Muscle layer of duodenum (tissue), 2 donors: Measurements from ENCODE around the gene NOL4L.
A peak's percentile ranks its signal among the peaks of the same experiment; 100 is the strongest.

Source experiments
- H3K27ac ChIP-seq: one replicate; pipeline ENCODE4 v1.7.0; 2013; ENCODE audit warnings: mild to moderate bottlenecking, low read length
- H3K27me3 ChIP-seq: one replicate; pipeline ENCODE4 v1.7.0; 2013; ENCODE audit warnings: low read depth, mild to moderate bottlenecking, control low read depth, low read length
- H3K36me3 ChIP-seq, 2 donors: one replicate each; pipeline ENCODE4 v1.7.0; 2013; ENCODE audit warnings: low read length in 2 of 2, control low read depth in 1 of 2, mild to moderate bottlenecking in 1 of 2; ENCODE audit not compliant: insufficient read depth in 2 of 2, control insufficient read depth in 1 of 2
- H3K4me1 ChIP-seq, 2 donors: one replicate each; pipeline ENCODE4 v1.7.0; 2013; ENCODE audit warnings: low read length in 2 of 2, mild to moderate bottlenecking in 2 of 2, control low read depth in 1 of 2, moderate library complexity in 1 of 2; ENCODE audit not compliant: insufficient read depth in 2 of 2, control insufficient read depth in 1 of 2
- H3K4me3 ChIP-seq, 2 donors: one replicate each; pipeline ENCODE4 v1.7.0; 2013; ENCODE audit warnings: low read length in 2 of 2, low read depth in 1 of 2, mild to moderate bottlenecking in 1 of 2
- H3K9me3 ChIP-seq, 2 donors: one replicate each; pipeline ENCODE4 v1.7.0; 2013; ENCODE audit warnings: low read length in 2 of 2, control low read depth in 1 of 2, mild to moderate bottlenecking in 1 of 2; ENCODE audit not compliant: control insufficient read depth in 1 of 2
- donor health status: healthy.

NOL4L gene

GRCh38 chr20:32539026-32539816 lies 45.9 kb downstream of the NOL4L start:
- Histone ChIP-seq H3K4me3 (no peak overlapping the region), H3K27me3 (no peaks in the 10 kb centered on the region), H3K4me1 (peaks cover 0 to 24% of the 10 kb centered on the region in 2 donors)

DNA sequence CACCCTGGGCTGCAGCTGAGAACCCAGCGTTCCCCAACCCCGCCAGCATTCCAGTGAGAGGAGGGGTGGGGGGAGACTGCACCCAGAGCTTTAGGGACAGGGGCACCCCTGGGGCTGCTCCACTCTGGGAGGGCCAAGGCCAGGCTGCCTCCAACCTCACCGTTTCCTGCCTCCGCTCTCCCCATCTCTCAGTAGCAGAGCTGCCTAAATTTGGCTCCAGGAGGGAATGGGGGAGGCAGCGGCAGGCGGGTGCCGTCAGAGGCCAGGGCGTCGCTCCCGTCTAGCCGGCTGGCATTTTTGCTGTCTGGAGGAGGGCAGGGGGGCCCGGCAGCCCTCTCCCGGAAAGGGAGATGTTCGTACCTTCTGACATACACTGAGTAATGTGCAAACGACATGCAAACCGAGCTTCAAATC lies 46.6 kb downstream of the NOL4L start:
- Histone ChIP-seq H3K36me3 (no peaks in the 10 kb centered on the region), H3K27me3 (no peaks in the 10 kb centered on the region), H3K9me3 (no peaks in the 10 kb centered on the region), H3K27ac (no peak overlapping the region), H3K4me1 (peaks cover 0 to 24% of the 10 kb centered on the region in 2 donors), H3K4me3 (no peak overlapping the region)

More at GRCh38 chr20:32539026-32539816, 45.9 kb downstream of the NOL4L start:
- no peaks in the 10 kb centered on the region for H3K9me3 ChIP-seq
- no peaks in the 10 kb centered on the region for H3K36me3 ChIP-seq
- no peak overlapping the region for H3K27ac ChIP-seq

DNA sequence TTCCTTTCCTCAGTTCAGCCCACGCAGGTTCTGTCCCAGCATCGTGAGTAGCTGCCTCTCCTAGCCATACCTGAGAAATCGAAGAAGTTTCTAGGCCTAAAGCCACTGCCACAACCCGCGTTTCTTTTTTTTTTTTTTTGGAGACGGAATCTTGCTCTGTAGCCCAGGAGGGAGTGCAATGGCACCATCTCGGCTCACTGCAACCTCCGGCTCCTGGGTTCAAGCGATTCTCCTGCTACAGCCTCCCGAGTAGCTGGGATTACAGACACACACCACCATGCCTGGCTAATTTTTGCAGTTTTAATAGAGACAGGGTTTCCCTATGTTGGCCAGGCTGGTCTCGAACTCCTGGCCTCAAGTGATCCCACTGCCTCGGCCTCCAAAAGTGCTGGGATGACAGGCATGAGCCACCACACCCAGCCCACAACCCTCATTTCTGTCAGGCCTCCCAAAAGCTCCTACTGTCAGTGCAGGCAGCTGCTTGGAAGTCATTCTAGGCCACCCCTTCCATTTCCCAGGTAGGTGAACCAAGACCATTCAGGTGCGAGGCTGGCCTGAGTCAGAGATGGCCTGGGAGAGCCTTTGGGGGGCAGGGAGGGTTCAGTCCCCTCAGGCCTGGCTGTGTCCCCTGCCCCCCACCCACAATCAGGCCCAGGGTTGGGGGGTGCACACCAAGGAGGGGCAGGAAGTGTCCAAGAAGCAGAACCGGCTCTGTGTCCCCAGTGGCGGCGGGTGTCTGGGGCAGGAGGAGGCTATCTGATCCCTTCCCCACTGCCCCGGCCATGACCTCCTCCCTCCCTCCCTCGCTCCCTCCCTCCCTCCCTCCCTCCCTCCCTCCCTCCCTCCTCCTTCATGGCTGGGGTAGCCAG lies 47.2 kb downstream of the NOL4L start:
- Histone ChIP-seq H3K36me3 (no peaks in the 10 kb centered on the region), H3K27ac (no peak overlapping the region), H3K27me3 (no peaks in the 10 kb centered on the region), H3K9me3 (no peaks in the 10 kb centered on the region), H3K4me3 (peak overlapping the region in 1 of 2 donors; percentile 59), H3K4me1 (peaks cover 0 to 24% of the 10 kb centered on the region in 2 donors)

DNA sequence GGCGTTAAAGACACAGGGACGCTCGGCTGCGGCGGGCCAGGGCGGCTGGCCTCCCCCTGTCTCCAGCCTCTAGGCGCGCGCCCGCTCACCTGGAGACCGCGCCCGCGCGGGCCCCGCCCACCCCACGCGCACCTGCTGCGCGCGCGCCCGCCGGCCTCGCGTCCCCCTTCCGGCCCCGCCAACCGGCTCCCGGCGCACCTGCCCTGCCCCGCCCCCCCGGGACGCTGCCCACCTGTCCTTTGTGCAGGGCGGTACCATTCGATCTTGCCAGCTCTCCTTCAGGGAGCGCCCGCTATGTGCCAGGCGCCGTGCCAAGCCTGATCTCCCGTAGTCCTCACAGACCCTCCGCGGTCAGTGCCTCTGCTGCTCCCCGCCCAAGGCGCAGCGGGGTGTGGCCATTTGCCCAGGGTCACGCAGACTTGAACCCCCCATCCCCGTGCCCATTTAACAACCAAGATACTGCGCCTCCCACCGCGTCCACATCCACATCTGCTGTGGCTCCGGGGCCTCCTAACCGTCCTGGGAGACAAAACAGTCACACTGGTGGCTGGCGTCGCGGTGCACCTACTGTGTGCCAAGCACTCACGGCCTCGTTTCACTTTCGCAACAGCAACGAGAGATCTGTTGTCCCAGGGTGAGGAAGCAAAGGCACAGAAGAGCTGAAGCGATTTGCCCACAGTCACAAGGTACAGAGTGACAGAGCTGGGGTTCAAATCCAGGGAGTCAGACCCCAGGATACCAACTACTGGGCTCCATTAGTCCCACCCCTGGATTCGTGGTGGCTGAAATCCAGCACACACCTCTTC lies 48.1 kb downstream of the NOL4L start:
- peak overlapping the region; percentile 55 to 59 for H3K4me3 ChIP-seq
- H3K27ac ChIP-seq = no peak overlapping the region
- no peaks in the 10 kb centered on the region for H3K36me3 ChIP-seq
- H3K4me1 ChIP-seq = peaks cover 0 to 24% of the 10 kb centered on the region in 2 donors
- no peaks in the 10 kb centered on the region for H3K27me3 ChIP-seq
- H3K9me3 ChIP-seq = no peaks in the 10 kb centered on the region

DNA sequence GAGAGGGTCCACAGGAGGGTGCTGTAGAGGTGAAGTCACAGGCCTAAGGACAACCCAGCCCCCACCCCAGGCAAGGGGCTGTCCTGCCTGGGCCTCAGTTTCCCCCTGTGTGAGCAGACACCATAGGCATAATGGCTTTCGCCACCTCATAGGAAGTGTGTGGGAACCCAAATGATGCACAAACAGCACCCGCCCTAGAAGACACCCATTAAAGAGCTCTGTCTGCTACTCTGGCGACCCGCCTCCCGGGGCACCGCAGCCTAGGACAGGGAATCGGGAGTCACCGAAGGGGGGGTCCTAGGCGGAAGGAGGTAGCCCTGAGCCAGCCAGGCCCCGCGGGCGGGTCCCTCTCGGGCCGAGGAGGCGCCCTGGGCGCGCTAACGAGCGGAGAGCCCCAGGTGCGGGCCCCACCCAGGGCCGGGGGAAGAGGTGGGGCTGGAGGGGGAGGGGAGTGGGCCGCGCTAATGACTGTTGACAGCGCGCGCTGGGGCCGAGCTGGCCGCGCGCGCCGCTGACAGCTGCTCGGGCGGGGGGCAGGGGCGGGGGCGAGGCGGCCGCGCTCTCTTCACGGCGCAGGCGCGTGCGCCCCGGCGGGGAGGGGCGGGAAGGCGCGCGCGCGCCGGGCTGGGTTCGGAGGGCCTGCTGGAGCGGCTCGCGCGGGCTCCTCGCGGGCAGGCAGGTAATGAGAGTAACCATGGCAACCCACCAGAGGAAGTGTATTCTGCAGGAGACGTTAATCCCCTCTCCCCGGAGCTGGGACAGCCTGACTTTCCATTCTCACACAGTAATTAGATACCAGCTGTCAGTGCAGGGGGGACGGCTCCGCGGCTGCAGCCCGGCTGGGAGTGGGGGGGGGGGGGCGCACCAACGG lies 48.9 kb downstream of the NOL4L start:
- Histone ChIP-seq H3K27ac (peak overlapping the region; percentile 14), H3K4me3 (peak overlapping the region; percentile 30 to 51), H3K4me1 (peaks cover 0 to 24% of the 10 kb centered on the region in 2 donors), H3K27me3 (no peaks in the 10 kb centered on the region), H3K9me3 (no peaks in the 10 kb centered on the region), H3K36me3 (no peaks in the 10 kb centered on the region)

- no peaks in the 10 kb centered on the region for H3K9me3 ChIP-seq
- peak overlapping the region in 1 of 2 donors; percentile 11 for H3K4me3 ChIP-seq
Observed at GRCh38 chr20:32535316-32535952, 49.7 kb downstream of the NOL4L start.

GRCh38 chr20:32534661-32535240 lies 50.4 kb downstream of the NOL4L start:
- H3K4me1 ChIP-seq = peaks cover 0 to 22% of the 10 kb centered on the region in 2 donors
- H3K9me3 ChIP-seq = no peaks in the 10 kb centered on the region
- no peaks in the 10 kb centered on the region for H3K36me3 ChIP-seq
- no peaks in the 10 kb centered on the region for H3K27me3 ChIP-seq
- no peak overlapping the region for H3K27ac ChIP-seq
- no peak overlapping the region for H3K4me3 ChIP-seq

More at GRCh38 chr20:32535316-32535952, 49.7 kb downstream of the NOL4L start:
- H3K4me1 ChIP-seq = peaks cover 0 to 24% of the 10 kb centered on the region in 2 donors
- H3K27ac ChIP-seq = peak overlapping the region; percentile 14
- H3K36me3 ChIP-seq = no peaks in the 10 kb centered on the region
- no peaks in the 10 kb centered on the region for H3K27me3 ChIP-seq

- H3K4me3 ChIP-seq = no peak overlapping the region
- H3K9me3 ChIP-seq = no peaks in the 10 kb centered on the region
- H3K4me1 ChIP-seq = peaks cover 0 to 15% of the 10 kb centered on the region in 2 donors
- H3K27me3 ChIP-seq = no peaks in the 10 kb centered on the region
- no peak overlapping the region for H3K27ac ChIP-seq
- no peaks in the 10 kb centered on the region for H3K36me3 ChIP-seq
Observed at GRCh38 chr20:32533732-32534131, 51.4 kb downstream of the NOL4L start.

GRCh38 chr20:32532246-32532645 lies 52.9 kb downstream of the NOL4L start:
- H3K4me3 ChIP-seq = no peak overlapping the region
- no peaks in the 10 kb centered on the region for H3K27me3 ChIP-seq
- H3K27ac ChIP-seq = no peak overlapping the region
- H3K36me3 ChIP-seq = no peaks in the 10 kb centered on the region
- H3K4me1 ChIP-seq = peaks cover 0 to 14% of the 10 kb centered on the region in 2 donors
- H3K9me3 ChIP-seq = no peaks in the 10 kb centered on the region
